AG10803 (cell line): ENCODE measurements around the gene DIRAS1.
A peak's percentile ranks its signal among the peaks of the same experiment; 100 is the strongest.

Experiments used
- DNase-seq: peaks from one replicate; pipeline ENCODE4 v3.0.0; 2010; ENCODE audit warnings: low read depth
- H3K4me3 ChIP-seq: 2 replicates; pipeline ENCODE4 v1.5.1; 2011; ENCODE audit warnings: mild to moderate bottlenecking, low read length, control low read depth
- TF ChIP-seq, protein P1 (sequence below): conservative IDR thresholded peaks from 2 replicates; pipeline ENCODE4 v1.5.1; 2011; ENCODE audit warnings: mild to moderate bottlenecking, low read length, control low read depth, inconsistent platforms

Gene DIRAS1

DNA sequence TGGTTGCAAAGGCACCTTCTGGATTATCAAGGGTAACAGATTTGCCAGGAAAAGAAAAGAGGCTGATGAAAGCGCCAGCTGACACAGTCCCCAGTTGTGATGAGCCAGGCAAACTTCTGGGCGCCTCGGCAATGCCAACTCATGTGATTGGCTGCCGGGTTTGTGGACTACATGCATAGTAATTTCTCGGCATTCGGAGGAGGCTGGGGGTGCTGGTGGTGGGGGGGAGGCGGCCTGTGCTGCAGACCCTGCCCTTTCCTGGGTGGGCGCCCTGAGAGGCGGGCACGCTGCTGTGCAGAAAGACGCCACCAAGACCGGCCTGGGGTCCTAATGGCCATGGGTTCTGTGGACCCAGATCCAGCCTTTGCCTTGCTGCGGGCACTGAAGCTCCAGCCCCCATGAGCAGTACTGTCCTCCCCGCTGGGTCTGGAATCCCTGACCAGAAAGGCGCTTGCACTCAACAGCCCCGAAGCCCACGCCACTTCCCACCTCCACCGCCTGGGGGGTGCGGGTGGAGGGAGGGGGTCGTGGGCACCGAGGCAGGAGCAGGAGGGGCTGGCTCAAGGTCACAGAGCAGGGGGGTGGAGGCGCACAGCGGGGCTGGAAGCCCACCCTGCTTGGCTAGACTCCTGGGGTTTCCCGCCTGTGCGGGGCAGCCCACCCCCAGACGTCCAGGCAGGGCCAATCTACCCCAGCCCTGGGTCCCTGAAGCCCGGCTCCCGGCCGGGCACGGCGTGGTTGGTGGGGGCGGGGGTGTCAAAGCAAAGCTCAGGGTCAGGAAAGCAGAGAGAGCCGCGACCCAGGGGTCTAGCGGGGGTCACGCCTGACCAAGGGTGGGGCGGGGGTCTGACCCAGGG, 1.0 kb downstream of the DIRAS1 start:
- peak overlapping the region; percentile 67 for H3K4me3 ChIP-seq
- TF ChIP-seq, protein P1, sequence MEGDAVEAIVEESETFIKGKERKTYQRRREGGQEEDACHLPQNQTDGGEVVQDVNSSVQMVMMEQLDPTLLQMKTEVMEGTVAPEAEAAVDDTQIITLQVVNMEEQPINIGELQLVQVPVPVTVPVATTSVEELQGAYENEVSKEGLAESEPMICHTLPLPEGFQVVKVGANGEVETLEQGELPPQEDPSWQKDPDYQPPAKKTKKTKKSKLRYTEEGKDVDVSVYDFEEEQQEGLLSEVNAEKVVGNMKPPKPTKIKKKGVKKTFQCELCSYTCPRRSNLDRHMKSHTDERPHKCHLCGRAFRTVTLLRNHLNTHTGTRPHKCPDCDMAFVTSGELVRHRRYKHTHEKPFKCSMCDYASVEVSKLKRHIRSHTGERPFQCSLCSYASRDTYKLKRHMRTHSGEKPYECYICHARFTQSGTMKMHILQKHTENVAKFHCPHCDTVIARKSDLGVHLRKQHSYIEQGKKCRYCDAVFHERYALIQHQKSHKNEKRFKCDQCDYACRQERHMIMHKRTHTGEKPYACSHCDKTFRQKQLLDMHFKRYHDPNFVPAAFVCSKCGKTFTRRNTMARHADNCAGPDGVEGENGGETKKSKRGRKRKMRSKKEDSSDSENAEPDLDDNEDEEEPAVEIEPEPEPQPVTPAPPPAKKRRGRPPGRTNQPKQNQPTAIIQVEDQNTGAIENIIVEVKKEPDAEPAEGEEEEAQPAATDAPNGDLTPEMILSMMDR: peak; percentile 16
- peak; percentile 56 for DNase-seq

DNA sequence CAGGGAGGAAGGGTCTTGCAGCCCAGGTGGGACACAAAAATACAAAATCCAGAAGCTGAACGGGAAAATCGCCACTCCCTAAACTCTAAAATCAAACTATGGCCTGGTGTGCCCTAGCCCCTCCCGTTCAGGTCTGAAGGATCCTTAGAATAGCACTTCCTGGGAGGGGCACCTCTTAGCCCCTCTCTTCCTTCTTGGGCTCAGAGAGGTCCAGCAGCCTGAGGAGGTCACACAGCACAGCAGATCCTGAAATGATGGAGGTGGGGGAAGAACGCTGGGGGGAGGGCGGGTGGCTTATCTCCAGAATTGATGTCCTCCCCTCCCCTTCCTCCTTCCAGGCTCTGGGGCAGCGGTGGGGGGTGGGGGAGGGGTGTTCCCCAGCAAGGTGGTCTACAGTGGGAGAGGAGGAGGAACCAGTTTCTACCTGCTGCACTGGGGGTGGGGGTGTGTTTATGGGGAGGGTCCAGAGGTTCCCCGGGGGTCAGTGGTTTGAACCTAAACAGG, 1.9 kb downstream of the DIRAS1 start:
- H3K4me3 ChIP-seq: no peak overlapping the region; the same call in 1 of the 2 replicates
- TF ChIP-seq, protein P1: no peak
- DNase-seq: no peak

DNA sequence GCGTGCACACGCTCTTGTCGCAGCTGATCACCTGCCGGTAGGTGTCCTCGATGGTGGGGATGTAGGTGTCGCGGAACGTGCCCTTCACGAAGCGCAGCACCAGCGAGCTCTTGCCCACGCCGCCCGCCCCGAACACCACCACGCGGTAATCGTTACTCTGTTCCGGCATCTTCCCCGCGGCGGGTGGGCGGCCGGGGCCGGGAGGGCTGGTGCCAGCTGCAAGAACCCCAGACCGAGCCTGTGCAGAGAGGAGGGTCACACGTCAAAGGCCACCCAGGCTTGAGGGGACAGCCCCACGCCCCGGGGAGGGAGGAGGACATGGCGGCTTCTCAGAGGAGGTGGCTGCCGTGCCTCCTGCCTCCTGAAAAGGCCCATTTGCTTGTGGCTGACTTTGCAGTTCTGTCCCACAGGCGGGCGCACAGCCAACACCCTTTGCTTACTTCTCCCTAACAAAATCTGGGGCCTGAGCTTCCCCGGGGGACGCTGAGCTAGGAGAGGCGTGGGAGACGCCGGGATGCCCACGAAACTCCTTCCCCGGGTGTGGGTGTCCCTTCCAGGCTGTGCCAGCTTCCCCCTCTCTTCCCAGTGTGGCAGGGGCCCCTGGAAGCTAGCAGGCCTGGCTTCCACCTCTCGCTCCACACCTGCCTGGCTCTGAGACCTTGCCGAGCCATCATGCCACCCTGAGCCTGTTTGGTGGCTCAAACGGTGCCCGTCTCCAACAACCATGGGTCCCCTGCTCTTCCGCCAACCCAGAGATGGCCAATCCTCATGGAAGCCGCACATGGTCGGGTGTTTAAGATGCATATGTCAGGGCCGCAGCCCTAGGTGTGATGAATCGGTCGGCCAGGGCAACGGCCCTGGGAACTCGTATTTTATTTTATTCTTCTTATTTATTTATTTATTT, 3.3 kb downstream of the DIRAS1 start:
- H3K4me3 ChIP-seq: no peak overlapping the region
- TF ChIP-seq, protein P1: no peak
- no peak for DNase-seq

DNA sequence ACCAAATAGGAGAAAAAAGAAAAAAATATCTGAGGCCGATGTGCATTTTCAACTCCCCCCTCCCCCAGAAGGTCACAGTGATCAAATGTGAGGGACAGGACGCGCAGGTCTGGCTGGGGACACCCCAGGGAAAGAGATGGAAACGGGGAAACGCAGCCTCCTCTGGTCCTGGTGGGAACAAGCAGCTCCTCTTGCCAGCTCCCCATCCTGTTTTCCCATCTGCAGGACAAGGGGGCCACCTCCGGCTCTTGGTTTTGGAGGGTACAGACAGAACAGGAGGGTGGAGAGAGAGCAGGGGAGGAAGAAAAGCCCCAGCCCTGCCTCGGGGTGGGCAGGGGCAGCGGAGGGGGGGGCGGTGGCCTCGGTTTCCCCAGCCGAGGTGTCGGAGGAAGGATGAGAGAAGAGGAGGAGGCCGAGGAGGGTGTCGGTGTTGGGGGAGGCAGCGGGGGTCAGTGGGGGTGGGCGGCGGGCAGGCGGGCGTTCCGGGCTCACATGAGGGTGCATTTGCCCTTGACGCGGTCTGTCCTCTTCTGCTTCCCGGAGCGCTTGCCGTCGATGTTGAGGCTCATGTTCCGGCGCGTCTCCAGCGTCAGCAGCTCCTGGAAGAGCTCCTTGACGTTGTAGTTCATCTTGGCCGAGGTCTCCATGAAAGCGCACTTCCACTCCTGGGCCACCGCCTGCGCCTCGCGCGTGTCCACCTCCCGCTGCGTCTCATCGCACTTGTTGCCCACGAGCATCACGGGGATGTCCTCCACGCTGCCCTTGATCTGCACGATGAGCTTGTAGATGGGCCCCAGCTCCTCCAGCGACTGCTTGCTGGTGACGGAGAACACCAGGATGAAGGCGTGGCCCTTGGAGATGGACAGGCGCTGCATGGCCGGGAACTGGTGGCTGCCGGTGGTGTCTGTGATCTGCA, 4.2 kb downstream of the DIRAS1 start:
- no peak for DNase-seq
- no peak overlapping the region for H3K4me3 ChIP-seq
- TF ChIP-seq, protein P1: no peak

DNA sequence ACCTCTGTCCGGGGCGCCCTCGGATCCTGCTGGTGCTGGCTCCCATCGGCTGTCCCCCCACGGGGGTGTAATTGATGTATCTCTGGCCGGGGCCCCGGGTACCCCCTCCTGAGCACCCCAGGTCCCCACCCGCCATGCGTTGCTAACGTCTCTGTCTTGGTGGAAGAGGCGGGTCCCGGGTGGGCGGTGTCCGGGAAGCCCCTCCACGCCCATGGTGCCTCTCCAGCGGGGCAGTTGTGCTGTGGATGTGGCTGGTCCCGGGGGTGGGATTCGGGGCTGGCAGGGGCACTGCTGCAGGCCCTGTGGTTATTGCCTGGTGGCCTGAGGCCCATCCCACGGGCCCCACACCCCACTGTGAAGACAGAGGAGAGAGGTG, 4.9 kb downstream of the DIRAS1 start:
- H3K4me3 ChIP-seq: no peak overlapping the region
- DNase-seq: no peak
- TF ChIP-seq, protein P1: no peak

DNA sequence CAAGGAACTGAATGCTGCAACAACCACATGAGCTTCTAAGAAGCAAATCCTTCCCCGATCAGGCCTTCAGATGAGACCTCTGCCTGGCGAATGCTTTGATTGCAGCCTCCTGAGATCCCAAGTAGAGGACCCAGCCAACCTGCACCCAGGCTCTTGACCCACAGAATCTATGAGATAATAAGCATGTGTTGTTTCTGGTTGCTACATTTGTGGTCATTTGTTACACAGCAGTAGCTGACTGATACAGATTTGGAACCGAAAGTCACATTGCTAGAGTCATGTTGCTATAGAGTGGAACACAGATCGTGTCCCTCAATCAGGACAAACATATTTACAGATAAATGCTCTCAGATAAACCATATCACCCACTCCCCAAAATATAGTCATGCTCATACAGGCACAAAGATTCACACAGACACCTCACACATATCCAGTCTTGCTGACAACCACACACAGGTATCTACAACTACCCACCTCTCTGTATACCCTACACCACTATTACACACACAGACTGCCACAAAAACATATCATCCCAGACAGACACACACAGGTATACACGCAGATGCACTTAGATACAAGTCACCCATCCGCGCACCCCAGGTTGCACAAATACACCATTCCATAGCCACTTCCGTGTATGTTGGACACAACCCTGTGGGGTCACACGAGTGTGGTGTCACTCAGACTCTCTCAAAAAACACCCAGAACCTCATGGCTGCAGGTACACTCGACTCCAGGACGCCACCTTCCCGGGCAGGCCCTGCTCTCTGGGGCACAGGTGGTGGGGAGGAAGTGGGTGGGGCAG, 5.5 kb downstream of the DIRAS1 start:
- DNase-seq: no peak
- H3K4me3 ChIP-seq: no peak overlapping the region
- TF ChIP-seq, protein P1: no peak
